ENCODE results near the gene WDR19. TPM values are rescaled to one million over a fixed set of nuclear protein-coding genes. Genes with fewer than 3 reads are reported as not detected.
"Not testable (repeated sequence)": the region's sequence is repeated elsewhere in the genome, so short reads cannot be mapped to it uniquely, and the experiment has no call there.

WDR19 gene
- total RNA-seq, 1 donor from 2014 or later = 28.0 TPM

- no peak for DNase-seq (ENCODE audit: low read depth in 2 of 2)
These were observed 49.8 kb downstream of the WDR19 start for GRCh38 chr4:39232100-39232499.

GRCh38 chr4:39233114-39233513 is 50.8 kb downstream of the WDR19 start:
- DNase-seq (ENCODE audit: low read depth in 2 of 2) = no peak

GRCh38 chr4:39233783-39234182 is 51.5 kb downstream of the WDR19 start:
- DNase-seq (ENCODE audit: low read depth in 2 of 2) = no peak

- DNase-seq (ENCODE audit: low read depth in 2 of 2) = no peak
These were observed 52.7 kb downstream of the WDR19 start for GRCh38 chr4:39235021-39235420.

GRCh38 chr4:39235696-39236095 is 53.4 kb downstream of the WDR19 start:
- DNase-seq (ENCODE audit: low read depth in 2 of 2) = no peak

- DNase-seq (ENCODE audit: low read depth in 2 of 2) = no peak
These were observed 54.9 kb downstream of the WDR19 start for GRCh38 chr4:39237179-39237578.

- DNase-seq (ENCODE audit: low read depth in 2 of 2) = no peak
These were observed 61.1 kb downstream of the WDR19 start for GRCh38 chr4:39243462-39243861.

GRCh38 chr4:39255266-39255665 is 72.9 kb downstream of the WDR19 start:
- peak; percentile 79 to 93 for DNase-seq (ENCODE audit: low read depth in 2 of 2)

GRCh38 chr4:39255871-39256270 is 73.5 kb downstream of the WDR19 start:
- peak; percentile 64 to 66 for DNase-seq (ENCODE audit: low read depth in 2 of 2)

- peak; percentile 44 to 70 for DNase-seq (ENCODE audit: low read depth in 2 of 2)
These were observed 74.1 kb downstream of the WDR19 start for GRCh38 chr4:39256436-39256835.

- DNase-seq (ENCODE audit: low read depth in 2 of 2) = peak in 1 of 2 donors; percentile 80
These were observed 77.4 kb downstream of the WDR19 start for GRCh38 chr4:39259571-39260330.

GRCh38 chr4:39263895-39264294 is 81.6 kb downstream of the WDR19 start:
- DNase-seq (ENCODE audit: low read depth in 2 of 2) = peak in 1 of 2 donors; percentile 45

GRCh38 chr4:39274503-39274902 is 92.2 kb downstream of the WDR19 start:
- DNase-seq (ENCODE audit: low read depth in 2 of 2) = no peak

GRCh38 chr4:39277661-39278060 is 95.3 kb downstream of the WDR19 start:
- not testable (repeated sequence) for DNase-seq (ENCODE audit: low read depth in 2 of 2)

- no peak for DNase-seq (ENCODE audit: low read depth in 2 of 2)
These were observed 96.1 kb downstream of the WDR19 start for GRCh38 chr4:39278476-39278875.

- no peak for DNase-seq (ENCODE audit: low read depth in 2 of 2)
These were observed 97.1 kb downstream of the WDR19 start for GRCh38 chr4:39279416-39279815.

GRCh38 chr4:39280770-39281169 is 98.4 kb downstream of the WDR19 start:
- no peak for DNase-seq (ENCODE audit: low read depth in 2 of 2)

GRCh38 chr4:39285111-39285795 is 102.9 kb downstream of the WDR19 start:
- DNase-seq (ENCODE audit: low read depth in 2 of 2) = peak; percentile 64 to 89

- peak; percentile 4 to 21 for DNase-seq (ENCODE audit: low read depth in 2 of 2)
These were observed 103.5 kb downstream of the WDR19 start for GRCh38 chr4:39285853-39286252.

GRCh38 chr4:39286263-39286662 is 103.9 kb downstream of the WDR19 start:
- peak in 1 of 2 donors; percentile 17 for DNase-seq (ENCODE audit: low read depth in 2 of 2)

GRCh38 chr4:39287223-39287622 is 104.9 kb downstream of the WDR19 start:
- DNase-seq (ENCODE audit: low read depth in 2 of 2) = no peak

GRCh38 chr4:39291686-39292085 is 109.4 kb downstream of the WDR19 start:
- DNase-seq (ENCODE audit: low read depth in 2 of 2) = no peak

GRCh38 chr4:39292433-39292832 is 110.1 kb downstream of the WDR19 start:
- not testable (repeated sequence) for DNase-seq (ENCODE audit: low read depth in 2 of 2)

All from lung microvascular endothelial cell (primary cell).